Activated CD4-positive, alpha-beta memory T cell treated with anti-CD3 and anti-CD28 coated beads, Interleukin-2, amount 10 ng/mL, durations not matched to agents 7 days and 5 days (primary cell): ENCODE measurements around the gene PLEKHG1. TPM values are rescaled to one million over a fixed set of nuclear protein-coding genes. Genes with fewer than 3 reads are reported as not detected.

ENCODE experiments used
- CTCF ChIA-PET: fragments of 350-600 bp; sonication (Branson Sonifier 250); formaldehyde crosslinking; loops from one replicate; lab custom pipeline; 2021; ENCODE audit warnings: antibody characterized with exemption, inconsistent platforms; lab: Charles Lee
- POLR2A ChIA-PET: fragments of 350-600 bp; sonication (Branson Sonifier 250); formaldehyde crosslinking; loops from one replicate; lab custom pipeline; 2021; ENCODE audit warnings: antibody characterized with exemption; lab: Charles Lee
- DNase-seq: peaks from one replicate; pipeline ENCODE4 v3.0.0-alpha.2; 2020
- H3K27ac Mint-ChIP-seq: one replicate; pipeline ENCODE4 v1.8.0; 2021; ENCODE audit warnings: mild to moderate bottlenecking, mixed read lengths
- H3K27me3 Mint-ChIP-seq: one replicate; pipeline ENCODE4 v1.8.0; 2021; ENCODE audit warnings: mixed read lengths
- H3K36me3 Mint-ChIP-seq: one replicate; pipeline ENCODE4 v1.8.0; 2021; ENCODE audit warnings: low read depth, mixed read lengths
- H3K4me1 Mint-ChIP-seq: one replicate; pipeline ENCODE4 v1.8.0; 2021; ENCODE audit warnings: mixed read lengths
- H3K4me3 Mint-ChIP-seq: one replicate; pipeline ENCODE4 v1.8.0; 2021; ENCODE audit warnings: mild to moderate bottlenecking, mixed read lengths
- H3K9me3 Mint-ChIP-seq: one replicate; pipeline ENCODE4 v1.8.0; 2021; ENCODE audit warnings: mixed read lengths
- total RNA-seq, 2 experiments: library from RNA; stranded (reverse); gene quantifications; one replicate each; pipeline ENCODE4 v1.2.3, GENCODE V29; 2021

PLEKHG1 gene
- 1 to 10 TPM; 2.3 to 2.9 TPM for total RNA-seq

DNA sequence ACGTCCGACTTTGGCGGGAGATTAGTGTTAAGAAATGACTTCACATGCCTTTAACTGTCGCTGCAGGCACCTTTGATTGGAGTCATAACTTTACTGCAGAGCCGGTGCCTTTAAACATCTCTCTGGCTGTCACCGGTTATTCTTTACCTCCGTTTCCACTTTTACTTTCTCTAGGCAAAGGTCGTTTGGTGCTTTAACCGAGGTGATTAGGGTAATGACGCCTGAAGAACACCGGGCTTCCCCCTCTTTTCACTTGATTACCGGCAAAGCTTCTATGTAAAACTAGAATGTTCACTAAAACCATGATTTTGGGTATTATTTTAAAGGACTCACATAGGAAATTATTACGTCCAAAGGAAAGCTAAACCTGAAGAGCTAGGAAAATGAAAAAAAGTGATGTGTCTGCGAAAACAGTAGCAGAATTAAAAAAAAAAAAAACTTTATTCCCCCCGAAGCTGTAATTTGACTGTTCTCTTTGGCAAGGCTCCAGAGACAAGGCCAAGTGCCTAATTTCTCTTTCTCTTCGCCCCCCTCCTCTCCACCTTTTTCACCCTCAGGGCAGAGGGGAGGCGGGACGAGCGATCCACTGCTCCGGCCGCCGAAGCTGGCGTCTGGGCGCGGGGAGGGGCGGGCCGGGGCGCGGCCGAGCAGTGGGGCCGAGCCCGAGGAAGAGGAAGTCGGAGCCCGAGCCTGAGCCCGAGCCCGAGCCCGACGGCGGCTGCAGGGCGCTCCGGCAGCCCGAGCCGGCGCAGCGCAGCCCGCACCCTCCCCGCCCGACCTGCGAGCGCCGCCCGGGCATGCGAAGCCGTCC, at the start of gene PLEKHG1:
PLEKHG1 (plus strand) TSS at position 687 of the 811 bp plus-strand sequence. CDS start 133,797 bp downstream, outside the sequence.
- ChIA-PET CTCF (interaction anchor here (0.6 to 2.0 kb wide), 5 partner anchors 10 to 1970 kb away, joined by 4 to 8 read pairs (median 5); no protein-coding TSS in a partner anchor), POLR2A (interaction anchor here (0.7 kb wide), 1 partner anchor 14 kb away, joined by 3 read pairs; no protein-coding TSS in a partner anchor)

DNA sequence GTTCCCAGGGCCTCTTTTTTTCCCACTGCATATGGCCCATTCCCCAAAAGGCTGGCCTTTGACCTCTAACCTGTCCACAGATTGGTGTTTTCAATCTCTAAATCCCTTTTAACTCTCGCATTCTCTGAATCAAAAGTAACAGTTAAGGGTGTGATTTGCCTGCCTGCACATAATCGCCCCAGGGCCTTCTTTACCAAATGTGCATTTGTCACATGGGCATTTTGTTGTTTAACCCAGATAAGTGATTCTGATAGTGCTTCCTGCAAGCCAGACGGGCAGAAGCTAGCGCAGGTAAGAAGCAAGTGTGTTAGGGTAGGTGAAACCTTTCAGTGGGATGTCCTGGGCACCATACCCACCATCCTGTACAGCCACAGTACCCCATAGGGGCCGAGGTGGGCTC, 49.4 kb upstream of the PLEKHG1 start:
- Mint-ChIP-seq H3K4me1 (no peaks in the 10 kb centered on the region), H3K27me3 (peaks cover 18% of the 10 kb centered on the region), H3K9me3 (no peaks in the 10 kb centered on the region), H3K27ac (no peak overlapping the region), H3K36me3 (no peaks in the 10 kb centered on the region), H3K4me3 (no peak overlapping the region)
- CTCF ChIA-PET, result no interaction called here
- POLR2A ChIA-PET, result no interaction called here
- no peak for DNase-seq

More for the DNA sequence above, at the start of gene PLEKHG1:
- H3K9me3 Mint-ChIP-seq, result no peaks in the 10 kb centered on the region
- H3K27ac Mint-ChIP-seq, result peak within 1 kb of the TSS; percentile 40
- H3K4me1 Mint-ChIP-seq, result peaks cover 16% of the 10 kb centered on the region
- DNase-seq, result peak; percentile 68
- peaks cover 49% of the 10 kb centered on the region for H3K27me3 Mint-ChIP-seq
- peak within 1 kb of the TSS; percentile 80 for H3K4me3 Mint-ChIP-seq
- H3K36me3 Mint-ChIP-seq, result no peaks in the 10 kb centered on the region

DNA sequence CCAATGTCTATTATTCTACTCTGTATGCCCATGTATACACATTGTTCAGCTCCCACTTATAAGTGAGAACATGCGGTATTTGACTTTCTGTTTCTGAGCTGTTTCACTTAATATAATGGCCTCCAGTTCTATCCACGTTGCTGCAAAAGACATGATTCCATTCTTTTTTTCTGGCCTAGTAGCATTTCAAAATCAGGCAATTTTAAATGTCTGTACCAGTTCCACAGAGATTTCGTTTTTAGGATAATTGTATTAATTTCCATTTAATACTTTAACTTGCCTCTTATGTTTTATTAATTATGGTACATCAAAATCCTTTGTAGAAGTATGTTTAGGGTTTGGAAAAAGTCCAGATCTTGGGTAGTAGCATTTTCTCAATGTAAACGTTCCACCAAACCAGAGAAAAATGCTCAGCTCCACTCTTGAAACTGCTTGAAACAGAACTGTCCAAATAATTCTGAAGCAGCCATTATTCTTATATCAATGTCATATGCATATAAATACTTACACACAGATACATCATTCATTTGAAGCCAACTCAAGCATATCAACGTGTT, 42.6 kb upstream of the PLEKHG1 start:
- peaks cover 13% of the 10 kb centered on the region for H3K27me3 Mint-ChIP-seq
- no peak overlapping the region for H3K27ac Mint-ChIP-seq
- no peak for DNase-seq
- POLR2A ChIA-PET, result no interaction called here
- no peak overlapping the region for H3K4me3 Mint-ChIP-seq
- no peaks in the 10 kb centered on the region for H3K4me1 Mint-ChIP-seq
- CTCF ChIA-PET, result interaction anchor here (1.1 kb wide), 1 partner anchor 139 kb away, joined by 4 read pairs; no protein-coding TSS in a partner anchor
- peaks cover 4% of the 10 kb centered on the region for H3K9me3 Mint-ChIP-seq
- H3K36me3 Mint-ChIP-seq, result no peaks in the 10 kb centered on the region

DNA sequence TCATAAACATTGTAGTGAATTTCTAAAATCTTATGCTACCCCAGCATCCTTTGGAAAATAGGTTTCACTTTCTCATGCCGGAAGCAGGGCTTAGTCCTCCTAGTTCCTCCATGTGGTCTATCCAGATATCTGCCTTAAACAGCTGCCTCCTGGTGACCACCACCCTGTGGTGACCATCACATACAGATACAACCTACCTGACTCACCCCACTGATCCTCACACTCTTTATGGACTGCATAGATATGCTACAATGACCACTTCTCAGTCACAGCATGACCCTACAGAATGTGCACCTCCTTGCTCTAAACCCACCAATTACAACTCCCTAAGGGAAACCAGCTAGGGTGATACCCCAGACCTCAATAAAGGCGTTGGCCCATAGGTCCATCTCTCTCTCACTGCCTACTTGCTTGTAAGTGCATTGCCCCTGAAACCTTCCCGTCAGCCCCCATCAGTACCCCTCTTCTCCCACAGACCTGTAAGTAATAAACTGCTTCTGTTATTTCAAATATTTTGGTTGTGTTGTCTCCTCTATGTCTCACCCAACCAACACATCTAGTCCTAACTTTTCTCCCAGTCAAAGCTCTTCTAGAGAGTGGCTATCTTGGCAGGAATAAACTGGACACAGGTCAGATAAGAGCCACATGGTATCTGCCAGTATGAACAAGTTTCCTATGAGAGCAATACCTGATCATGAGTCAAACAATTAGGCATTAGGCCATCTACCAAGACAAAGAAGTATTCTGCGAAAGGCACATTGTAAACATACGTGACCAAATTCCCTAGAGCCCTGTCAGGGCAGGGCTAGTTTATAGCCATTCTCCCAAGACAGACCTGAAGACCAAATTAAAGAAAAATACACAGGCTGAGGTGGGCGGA, 39.4 kb upstream of the PLEKHG1 start:
- Mint-ChIP-seq H3K27ac (no peak overlapping the region), H3K4me1 (no peaks in the 10 kb centered on the region), H3K36me3 (no peaks in the 10 kb centered on the region), H3K27me3 (peaks cover 15% of the 10 kb centered on the region), H3K4me3 (no peak overlapping the region), H3K9me3 (peaks cover 4% of the 10 kb centered on the region)
- DNase-seq, result no peak
- ChIA-PET CTCF (no interaction called here), POLR2A (interaction anchor here (1.4 kb wide), 1 partner anchor 11 kb away, joined by 3 read pairs; no protein-coding TSS in a partner anchor)

DNA sequence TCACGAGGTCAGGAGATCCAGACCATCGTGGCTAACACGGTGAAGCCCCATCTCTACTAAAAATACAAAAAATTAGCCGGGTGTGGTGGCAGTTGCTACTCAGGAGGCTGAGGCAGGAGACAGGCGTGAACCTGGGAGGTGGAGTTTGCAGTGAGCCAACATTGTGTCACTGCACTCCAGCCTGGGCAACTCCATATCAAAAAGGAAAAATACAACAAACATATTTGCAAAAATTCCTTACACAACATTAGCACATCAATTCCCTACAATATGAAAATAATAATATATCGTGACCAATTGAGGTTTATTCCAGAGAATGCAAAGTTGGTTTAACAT, 38.8 kb upstream of the PLEKHG1 start:
- Mint-ChIP-seq H3K9me3 (peaks cover 4% of the 10 kb centered on the region), H3K27ac (no peak overlapping the region), H3K4me3 (no peak overlapping the region), H3K36me3 (no peaks in the 10 kb centered on the region), H3K4me1 (no peaks in the 10 kb centered on the region), H3K27me3 (peaks cover 21% of the 10 kb centered on the region)
- no peak for DNase-seq
- ChIA-PET POLR2A (interaction anchor here (1.4 kb wide), 1 partner anchor 11 kb away, joined by 3 read pairs; no protein-coding TSS in a partner anchor), CTCF (no interaction called here)

DNA sequence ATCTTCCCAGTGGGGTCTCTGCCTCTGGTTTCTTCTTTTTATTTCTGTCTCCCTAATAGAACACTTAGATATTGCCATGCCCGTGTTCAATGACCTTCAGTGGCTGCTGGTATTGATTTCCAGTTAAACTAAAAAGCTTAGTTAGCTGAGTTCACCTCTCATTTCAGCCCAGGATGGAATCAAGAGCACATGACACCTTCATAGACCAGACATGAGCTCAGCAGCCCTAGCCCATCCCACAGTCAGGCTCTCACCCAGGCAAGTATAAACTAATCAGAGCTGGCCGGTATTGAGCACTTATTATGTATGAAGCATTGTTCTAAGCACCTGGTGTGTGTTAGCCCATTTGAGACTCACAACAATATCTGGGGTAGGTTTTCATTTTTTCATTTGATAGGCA, 33.7 kb upstream of the PLEKHG1 start:
- no peak for DNase-seq
- no peak overlapping the region for H3K27ac Mint-ChIP-seq
- H3K36me3 Mint-ChIP-seq, result no peaks in the 10 kb centered on the region
- POLR2A ChIA-PET, result no interaction called here
- no peaks in the 10 kb centered on the region for H3K4me1 Mint-ChIP-seq
- CTCF ChIA-PET, result no interaction called here
- H3K9me3 Mint-ChIP-seq, result no peaks in the 10 kb centered on the region
- H3K4me3 Mint-ChIP-seq, result no peak overlapping the region
- peaks cover 25% of the 10 kb centered on the region for H3K27me3 Mint-ChIP-seq

DNA sequence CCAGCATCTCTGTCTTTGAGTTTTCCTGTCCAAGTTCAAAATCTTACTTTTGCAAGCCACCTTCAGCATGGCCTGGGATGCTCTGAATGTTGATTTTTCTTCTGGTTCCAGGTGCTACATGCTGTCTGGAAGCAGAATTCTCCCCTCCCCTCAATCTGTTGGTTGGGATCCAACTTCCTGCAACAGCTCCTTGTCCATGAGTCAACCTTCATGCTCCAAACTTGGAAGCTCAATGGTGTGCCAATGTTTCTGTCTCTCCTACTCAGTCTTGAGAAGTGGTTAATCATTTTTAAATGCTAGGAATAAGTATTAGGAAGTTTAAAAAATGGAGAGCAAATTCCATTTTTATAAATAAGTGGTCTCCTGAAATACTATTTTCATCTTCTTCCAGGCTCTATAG, 33.2 kb upstream of the PLEKHG1 start:
- peaks cover 25% of the 10 kb centered on the region for H3K27me3 Mint-ChIP-seq
- CTCF ChIA-PET, result no interaction called here
- no peaks in the 10 kb centered on the region for H3K36me3 Mint-ChIP-seq
- H3K9me3 Mint-ChIP-seq, result no peaks in the 10 kb centered on the region
- POLR2A ChIA-PET, result no interaction called here
- no peak for DNase-seq
- H3K27ac Mint-ChIP-seq, result no peak overlapping the region
- H3K4me3 Mint-ChIP-seq, result no peak overlapping the region
- H3K4me1 Mint-ChIP-seq, result no peaks in the 10 kb centered on the region

DNA sequence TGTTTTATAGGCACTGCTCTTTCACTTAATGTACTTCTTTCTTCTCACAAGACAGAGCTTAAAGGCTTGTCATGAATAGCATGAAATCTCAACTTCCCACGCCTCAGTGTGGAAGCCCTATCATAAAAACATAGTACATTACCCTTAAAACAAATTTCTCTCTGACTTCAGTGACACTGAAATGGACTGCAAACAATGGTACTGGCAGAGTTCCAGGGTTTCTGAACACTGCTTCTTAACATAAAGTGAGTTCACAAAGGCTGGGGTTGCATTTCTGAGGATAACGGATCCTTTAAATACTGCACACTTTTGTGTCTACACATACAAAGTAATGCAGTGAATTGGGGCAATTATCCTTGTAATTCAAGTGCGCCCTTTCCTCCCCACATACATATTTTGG, 32.3 kb upstream of the PLEKHG1 start:
- no peak overlapping the region for H3K27ac Mint-ChIP-seq
- H3K36me3 Mint-ChIP-seq, result no peaks in the 10 kb centered on the region
- POLR2A ChIA-PET, result no interaction called here
- no peaks in the 10 kb centered on the region for H3K4me1 Mint-ChIP-seq
- no peak for DNase-seq
- CTCF ChIA-PET, result no interaction called here
- H3K4me3 Mint-ChIP-seq, result no peak overlapping the region
- no peaks in the 10 kb centered on the region for H3K9me3 Mint-ChIP-seq
- H3K27me3 Mint-ChIP-seq, result peaks cover 25% of the 10 kb centered on the region

DNA sequence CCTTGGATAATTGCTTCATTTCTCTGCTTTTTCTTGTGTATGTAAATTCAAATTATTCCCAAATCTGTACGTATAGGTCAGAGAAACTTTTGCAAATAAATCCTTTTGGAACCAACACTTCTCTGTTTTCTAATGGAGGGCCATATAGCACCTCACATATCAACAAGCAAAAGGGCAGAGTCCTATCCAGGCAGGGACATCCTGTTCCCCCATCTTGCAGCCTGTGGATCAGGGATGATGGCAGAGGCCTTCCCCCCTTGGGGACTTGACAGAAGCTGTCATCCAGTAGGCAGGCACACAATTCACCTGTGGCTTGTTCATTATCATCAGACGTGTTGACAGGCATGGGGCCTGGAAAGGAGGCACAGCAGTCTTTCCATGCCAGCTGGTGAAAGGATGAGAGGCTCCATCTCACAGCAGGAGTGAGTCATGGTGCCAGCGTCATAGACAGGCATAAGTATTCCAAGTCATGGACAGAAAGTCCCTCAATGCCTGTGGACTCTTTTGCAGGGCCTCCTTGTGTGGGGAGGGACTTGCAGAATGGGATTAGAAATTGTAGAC, 31.8 kb upstream of the PLEKHG1 start:
- H3K27me3 Mint-ChIP-seq, result peaks cover 25% of the 10 kb centered on the region

DNA sequence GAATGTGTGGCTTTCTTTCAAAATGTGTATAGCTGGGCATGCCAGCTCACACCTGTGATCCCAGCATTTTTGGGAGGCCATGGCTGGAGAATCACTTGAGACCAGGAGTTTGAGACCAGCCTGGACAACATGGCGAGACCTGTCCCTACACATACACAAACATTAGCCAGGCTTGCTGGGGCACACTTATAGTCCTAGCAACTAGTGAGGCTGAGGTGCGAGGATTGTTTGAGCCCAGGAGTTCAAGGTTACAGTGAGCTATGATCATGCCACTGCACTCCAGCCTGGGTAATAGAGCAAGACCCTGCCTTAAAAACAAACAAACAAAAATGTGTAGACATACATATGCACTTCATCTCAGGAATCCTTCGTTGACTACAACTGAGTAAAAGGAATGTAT, 31.1 kb upstream of the PLEKHG1 start:
- Mint-ChIP-seq H3K27ac (no peak overlapping the region), H3K4me1 (no peaks in the 10 kb centered on the region), H3K4me3 (no peak overlapping the region), H3K27me3 (peaks cover 26% of the 10 kb centered on the region), H3K9me3 (no peaks in the 10 kb centered on the region), H3K36me3 (no peaks in the 10 kb centered on the region)
- ChIA-PET CTCF (no interaction called here), POLR2A (no interaction called here)
- DNase-seq, result no peak

More for the DNA sequence above, 31.8 kb upstream of the PLEKHG1 start:
- Mint-ChIP-seq H3K4me3 (no peak overlapping the region), H3K9me3 (no peaks in the 10 kb centered on the region), H3K27ac (no peak overlapping the region), H3K4me1 (no peaks in the 10 kb centered on the region), H3K36me3 (no peaks in the 10 kb centered on the region)
- ChIA-PET POLR2A (no interaction called here), CTCF (no interaction called here)
- no peak for DNase-seq

DNA sequence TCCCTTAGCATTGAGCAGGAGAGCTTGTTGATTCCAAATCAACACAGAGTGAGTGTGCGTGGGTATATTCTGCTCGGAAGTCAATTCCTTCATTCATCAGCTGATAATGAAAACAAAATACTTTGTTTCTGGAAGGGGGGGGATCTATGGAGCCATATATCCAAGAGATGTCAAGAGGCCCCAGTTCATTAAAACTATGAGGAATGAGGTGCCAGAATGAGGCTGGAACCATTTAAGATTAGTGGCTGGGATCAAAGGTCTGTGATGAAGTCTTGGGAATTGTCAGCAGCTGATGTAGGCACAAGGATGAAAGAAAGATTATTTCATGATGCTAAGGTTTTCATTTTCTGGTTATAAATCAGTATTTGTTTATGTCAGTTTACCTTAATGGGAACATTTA, 30.5 kb upstream of the PLEKHG1 start:
- H3K36me3 Mint-ChIP-seq, result no peaks in the 10 kb centered on the region
- H3K9me3 Mint-ChIP-seq, result no peaks in the 10 kb centered on the region
- no peaks in the 10 kb centered on the region for H3K4me1 Mint-ChIP-seq
- no peak overlapping the region for H3K4me3 Mint-ChIP-seq
- ChIA-PET CTCF (no interaction called here), POLR2A (no interaction called here)
- no peak for DNase-seq
- H3K27ac Mint-ChIP-seq, result no peak overlapping the region
- H3K27me3 Mint-ChIP-seq, result peaks cover 29% of the 10 kb centered on the region

DNA sequence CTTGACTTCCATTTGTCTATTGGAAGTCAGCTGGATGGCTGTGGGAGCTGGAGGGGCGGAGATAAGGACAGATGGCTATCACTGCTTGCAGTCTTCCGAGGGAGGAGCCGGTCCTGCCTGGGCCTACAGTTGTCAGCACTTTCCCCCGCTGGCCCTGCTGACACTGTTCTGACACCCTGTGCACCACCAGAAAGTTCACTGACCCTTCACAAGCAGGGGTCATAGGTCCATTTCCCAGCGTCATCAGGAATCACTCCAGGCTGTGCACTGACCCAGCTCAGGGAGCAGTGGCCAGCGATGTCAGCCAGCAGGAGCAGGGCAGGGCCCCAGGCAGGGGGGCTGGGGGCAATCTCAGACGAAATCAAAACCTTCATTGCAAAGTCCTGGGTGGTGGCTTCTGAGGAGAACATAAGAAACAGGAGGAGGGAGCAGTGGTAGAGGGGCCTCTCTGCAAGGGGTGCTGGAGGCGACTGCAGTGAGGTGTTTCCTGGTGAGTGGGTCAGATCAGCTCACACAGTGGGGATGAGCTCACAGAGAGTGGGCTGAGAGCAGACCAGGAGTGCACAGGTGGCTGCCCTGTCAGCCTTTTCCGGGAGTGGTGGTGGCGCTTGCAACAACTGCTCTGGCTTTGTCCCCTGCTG, 26.5 kb upstream of the PLEKHG1 start:
- no peaks in the 10 kb centered on the region for H3K4me1 Mint-ChIP-seq
- ChIA-PET POLR2A (no interaction called here), CTCF (interaction anchor here (0.6 kb wide), 1 partner anchor 11 kb away, joined by 3 read pairs; no protein-coding TSS in a partner anchor)
- peaks cover 21% of the 10 kb centered on the region for H3K27me3 Mint-ChIP-seq
- H3K27ac Mint-ChIP-seq, result no peak overlapping the region
- no peaks in the 10 kb centered on the region for H3K9me3 Mint-ChIP-seq
- no peak overlapping the region for H3K4me3 Mint-ChIP-seq
- no peak for DNase-seq
- no peaks in the 10 kb centered on the region for H3K36me3 Mint-ChIP-seq
